Colonic mucosa (tissue), 4 donors: ENCODE results near the gene SLC2A8. TPM values are rescaled to one million over a fixed set of nuclear protein-coding genes. Genes with fewer than 3 reads are reported as not detected.

Source experiments
- DNase-seq: peaks from one replicate; pipeline ENCODE4 v3.0.0-alpha.2; 2020
- H3K27ac ChIP-seq: fragments of 200-600 bp; one replicate; pipeline ENCODE4 v1.8.0; 2021
- H3K27me3 ChIP-seq: fragments of 200-600 bp; one replicate; pipeline ENCODE4 v1.8.0; 2021
- H3K36me3 ChIP-seq: fragments of 200-600 bp; one replicate; pipeline ENCODE4 v1.8.0; 2021
- H3K4me1 ChIP-seq: fragments of 200-600 bp; one replicate; pipeline ENCODE4 v1.8.0; 2021; ENCODE audit warnings: mild to moderate bottlenecking
- H3K4me3 ChIP-seq: fragments of 200-600 bp; one replicate; pipeline ENCODE4 v1.8.0; 2021
- H3K9ac ChIP-seq, 2 donors: one replicate each; pipeline ENCODE4 v1.7.0; 2013; ENCODE audit warnings: control low read depth in 2 of 2, low read depth in 2 of 2, low read length in 2 of 2
- H3K9me3 ChIP-seq: fragments of 200-600 bp; one replicate; pipeline ENCODE4 v1.8.0; 2021
- CTCF ChIP-seq: fragments of 200-600 bp; IDR thresholded peaks from one replicate; pipeline ENCODE4 v1.8.0; 2022; ENCODE audit warnings: antibody characterized with exemption, mild to moderate bottlenecking
- intact Hi-C: fragments of 100-400 bp; cut with DNase I; formaldehyde crosslinking; loops from one replicate; pipeline ENCODE4 v1.14.1; 2022
- total RNA-seq, 2 donors: library from RNA; stranded (reverse); fragmentation: NEBNext Ultra II Directional in 1 of 2; extraction: Animal tissue kit (Norgen Biotek cat#: 25700) in 1 of 2; gene quantifications; one replicate each; pipeline ENCODE4 v1.2.1, GENCODE V29; 2021
- donor health status: healthy.
- donor health status: DM: no; HTN: no; CAD: no.
- donor health status: DM: no; HTN: no; CAD: no.

SLC2A8 gene
- total RNA-seq, 2 donors from 2014 or later: 20.4 to 33.6 TPM

- Histone ChIP-seq H3K9ac (peak overlapping the region in 1 of 2 donors; percentile 79), H3K27me3 (no peaks in the 10 kb centered on the region), H3K36me3 (no peaks in the 10 kb centered on the region), H3K27ac (peak overlapping the region; percentile 22), H3K4me3 (no peak overlapping the region), H3K4me1 (peaks cover 3% of the 10 kb centered on the region), H3K9me3 (no peaks in the 10 kb centered on the region)
- no peak for TF ChIP-seq CTCF
- intact Hi-C loops: no loop called here
- DNase-seq: no peak
Measured at GRCh38 chr9:127388856-127389238, 8.1 kb upstream of the SLC2A8 start.

- no peaks in the 10 kb centered on the region for H3K27me3 ChIP-seq
- no peaks in the 10 kb centered on the region for H3K36me3 ChIP-seq
- no peak for TF ChIP-seq CTCF
- peaks cover 3% of the 10 kb centered on the region for H3K4me1 ChIP-seq
- no peak overlapping the region for H3K4me3 ChIP-seq
- peak; percentile 74 for DNase-seq
- H3K27ac ChIP-seq: no peak overlapping the region
- H3K9me3 ChIP-seq: no peaks in the 10 kb centered on the region
- peak overlapping the region in 1 of 2 donors; percentile 79 for H3K9ac ChIP-seq
- intact Hi-C loops: loop anchor here (10.0 kb wide), 2 partner anchors 105 to 175 kb away; no protein-coding TSS in a partner anchor
Measured at GRCh38 chr9:127389381-127390247, 7.4 kb upstream of the SLC2A8 start.

GRCh38 chr9:127390248-127390545 lies 6.8 kb upstream of the SLC2A8 start:
- Histone ChIP-seq H3K9me3 (no peaks in the 10 kb centered on the region), H3K27ac (no peak overlapping the region), H3K4me3 (no peak overlapping the region), H3K9ac (no peak overlapping the region), H3K36me3 (no peaks in the 10 kb centered on the region), H3K27me3 (no peaks in the 10 kb centered on the region), H3K4me1 (peaks cover 3% of the 10 kb centered on the region)
- no peak for DNase-seq
- intact Hi-C loops: loop anchor here (10.0 kb wide), 2 partner anchors 105 to 175 kb away; no protein-coding TSS in a partner anchor
- no peak for TF ChIP-seq CTCF

GRCh38 chr9:127390563-127390962 lies 6.4 kb upstream of the SLC2A8 start:
- no peaks in the 10 kb centered on the region for H3K36me3 ChIP-seq
- H3K4me3 ChIP-seq: no peak overlapping the region
- intact Hi-C loops: loop anchor here (10.0 kb wide), 2 partner anchors 106 to 176 kb away; no protein-coding TSS in a partner anchor
- no peak overlapping the region for H3K27ac ChIP-seq
- H3K27me3 ChIP-seq: no peaks in the 10 kb centered on the region
- DNase-seq: no peak
- H3K4me1 ChIP-seq: peaks cover 3% of the 10 kb centered on the region
- H3K9ac ChIP-seq: peak overlapping the region in 1 of 2 donors; percentile 51
- H3K9me3 ChIP-seq: no peaks in the 10 kb centered on the region
- TF ChIP-seq CTCF: no peak

GRCh38 chr9:127392166-127392565 lies 4.8 kb upstream of the SLC2A8 start:
- Histone ChIP-seq H3K27ac (no peak overlapping the region), H3K9ac (no peak overlapping the region), H3K4me3 (no peak overlapping the region), H3K36me3 (no peaks in the 10 kb centered on the region), H3K9me3 (no peaks in the 10 kb centered on the region), H3K4me1 (peaks cover 7% of the 10 kb centered on the region), H3K27me3 (no peaks in the 10 kb centered on the region)
- intact Hi-C loops: loop anchor here (10.0 kb wide), 2 partner anchors 107 to 177 kb away; no protein-coding TSS in a partner anchor
- TF ChIP-seq CTCF: no peak
- DNase-seq: no peak
